Left renal pelvis (tissue), 4 donors: ENCODE results near the gene GRXCR1. TPM values are rescaled to one million over a fixed set of nuclear protein-coding genes. Genes with fewer than 3 reads are reported as not detected.

Experiments
- DNase-seq, 4 donors: peaks; one replicate each; pipeline ENCODE4 v3.0.0-alpha.2; 2013; ENCODE audit warnings: low read depth in 4 of 4, low spot score in 3 of 4
- polyA plus RNA-seq, 4 donors: library from polyadenylated mRNA; unstranded; fragments of 120-200 nt; gene quantifications; one replicate each; pipeline ENCODE4 v1.2.1, GENCODE V29; 2013; ENCODE audit not compliant: insufficient read length in 4 of 4

GRXCR1 gene
- polyA plus RNA-seq, result not detected

DNA sequence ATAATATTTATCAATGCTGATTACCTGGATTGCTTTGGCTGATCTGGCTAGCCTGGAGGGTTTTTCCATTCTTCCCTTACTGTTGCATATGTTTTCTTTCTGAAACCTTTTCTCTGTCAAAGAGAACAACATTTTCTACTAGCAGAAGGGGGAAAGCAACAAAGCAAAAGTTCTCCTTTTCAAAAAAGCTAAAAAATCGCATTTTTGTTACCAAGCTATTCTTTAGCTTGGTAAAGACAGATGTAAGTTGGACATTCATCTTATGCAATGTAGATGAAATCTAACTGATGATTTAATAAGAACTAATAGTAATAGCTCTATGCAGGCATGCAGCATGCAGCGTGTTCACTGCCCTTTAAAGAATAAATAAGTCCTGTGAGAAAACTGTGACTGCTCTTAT is at the start of gene GRXCR1:
Gene GRXCR1, plus strand, starts transcription at position 301 of the 400 bp plus-strand sequence. CDS start 554 bp downstream, outside the sequence.
- DNase-seq, result no peak

DNA sequence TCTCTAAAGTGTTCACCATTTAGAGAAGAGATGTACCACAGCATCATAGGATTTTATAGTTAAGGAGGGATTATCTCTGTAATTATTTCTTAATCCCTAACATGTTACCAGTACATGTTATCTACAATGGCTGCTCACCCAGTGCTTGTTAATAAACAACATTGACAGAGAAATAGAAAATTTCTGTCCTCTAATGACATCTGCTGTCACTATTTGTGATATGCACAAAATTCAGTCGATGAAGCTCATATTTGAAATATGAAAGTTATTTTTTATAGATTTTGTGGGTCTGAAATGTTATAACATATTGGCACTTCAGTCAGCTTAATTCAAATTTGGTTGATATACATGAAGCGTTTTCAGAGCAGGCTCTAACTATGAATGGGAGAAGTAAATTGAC is 48.8 kb upstream of the GRXCR1 start:
- no peak for DNase-seq

DNA sequence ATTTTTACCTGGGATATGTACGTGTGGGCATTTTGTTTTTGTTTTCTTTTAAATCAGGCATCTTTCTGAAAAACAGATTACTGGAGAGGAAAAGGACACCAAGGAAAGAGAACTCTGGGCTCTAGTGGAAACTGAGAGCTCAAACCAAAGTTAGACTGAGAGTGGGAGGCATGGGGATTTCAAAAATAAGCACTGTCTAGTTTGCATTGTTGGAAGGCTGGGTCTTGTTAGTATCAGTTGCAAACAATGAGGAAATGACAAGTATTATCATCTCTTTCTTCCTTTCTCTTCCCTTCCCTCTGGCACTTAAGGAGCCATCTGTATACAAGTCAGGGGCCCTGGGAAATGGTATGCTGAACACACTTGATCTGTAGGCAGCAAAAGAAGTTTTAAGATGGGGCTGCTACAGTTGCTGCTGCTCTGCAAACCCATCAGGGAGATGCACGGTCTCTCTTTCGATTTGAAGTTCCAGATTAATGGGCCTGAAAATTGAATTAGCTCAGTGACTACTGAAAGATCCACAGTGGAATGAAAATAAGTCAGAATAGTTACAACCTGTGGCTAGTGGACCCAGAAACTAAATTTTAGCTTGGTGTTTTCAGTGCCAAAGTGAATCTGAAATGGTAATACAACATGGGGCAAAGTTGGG is 48.0 kb upstream of the GRXCR1 start:
- no peak for DNase-seq

DNA sequence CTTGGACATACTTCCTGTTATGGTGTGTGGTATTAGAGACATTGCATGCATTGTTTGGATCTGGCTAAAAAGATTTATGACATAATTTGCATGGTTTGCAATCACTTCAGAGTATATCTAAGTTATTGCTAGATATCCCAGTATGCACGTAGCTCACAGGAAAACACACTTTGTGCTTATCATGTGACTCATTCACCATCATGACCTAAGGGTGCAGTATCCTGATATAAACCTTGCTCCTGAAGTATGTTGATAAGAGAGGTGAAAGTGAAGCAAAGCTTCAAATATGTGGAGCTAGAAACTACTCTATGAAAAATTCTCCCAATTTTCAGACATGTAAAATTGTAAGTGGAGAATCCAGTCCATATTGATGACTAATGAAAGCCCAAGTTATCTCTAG is 46.9 kb upstream of the GRXCR1 start:
- no peak for DNase-seq

DNA sequence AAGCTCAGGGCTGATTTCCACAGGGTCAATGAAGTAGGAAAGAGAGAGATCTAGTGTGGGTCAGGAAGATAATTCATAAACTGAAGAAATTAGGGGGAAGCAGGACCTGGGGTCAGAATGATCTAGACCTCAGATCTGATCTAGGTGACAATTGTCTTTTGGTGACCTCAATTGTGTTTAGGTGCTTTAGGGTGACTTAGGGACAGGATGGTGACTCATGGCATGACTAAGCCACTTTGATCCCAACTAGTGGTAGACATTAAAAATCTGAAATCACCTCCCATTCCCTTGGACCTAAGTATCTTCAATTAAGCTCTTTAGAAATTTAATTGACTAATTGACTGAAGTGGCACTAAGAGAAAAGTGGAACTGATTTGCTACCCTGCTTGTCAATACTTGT is 36.7 kb upstream of the GRXCR1 start:
- no peak for DNase-seq

DNA sequence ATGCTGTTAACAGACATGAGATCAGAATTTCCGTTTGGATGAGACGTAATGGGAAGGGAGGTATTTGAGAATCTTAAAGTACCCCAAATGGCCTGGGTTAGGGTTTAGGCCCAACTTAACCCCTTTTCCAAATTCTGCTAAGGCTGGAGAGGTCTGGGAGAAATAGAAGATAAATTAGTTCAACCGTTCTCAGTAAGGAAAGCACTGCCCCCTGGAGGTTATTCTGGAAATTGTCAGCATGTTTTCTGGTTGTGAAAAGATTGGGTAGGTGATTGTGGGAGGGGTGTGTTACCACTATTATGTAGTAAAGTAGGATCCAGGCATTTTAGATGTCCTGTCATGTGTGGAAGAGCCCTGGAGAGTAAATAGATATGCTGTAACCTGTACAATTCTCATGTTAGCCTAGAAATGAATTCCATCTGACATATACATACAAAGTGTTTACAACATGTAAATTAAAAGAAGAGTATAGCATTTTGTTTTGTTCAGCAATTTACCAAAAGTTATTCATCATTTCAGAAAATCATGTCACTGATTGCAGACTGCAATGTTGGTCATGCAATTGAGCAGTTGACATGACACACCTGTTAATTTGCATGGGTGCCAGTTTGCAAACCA is 26.8 kb upstream of the GRXCR1 start:
- DNase-seq, result peak; percentile 14 to 37 (median 32)

DNA sequence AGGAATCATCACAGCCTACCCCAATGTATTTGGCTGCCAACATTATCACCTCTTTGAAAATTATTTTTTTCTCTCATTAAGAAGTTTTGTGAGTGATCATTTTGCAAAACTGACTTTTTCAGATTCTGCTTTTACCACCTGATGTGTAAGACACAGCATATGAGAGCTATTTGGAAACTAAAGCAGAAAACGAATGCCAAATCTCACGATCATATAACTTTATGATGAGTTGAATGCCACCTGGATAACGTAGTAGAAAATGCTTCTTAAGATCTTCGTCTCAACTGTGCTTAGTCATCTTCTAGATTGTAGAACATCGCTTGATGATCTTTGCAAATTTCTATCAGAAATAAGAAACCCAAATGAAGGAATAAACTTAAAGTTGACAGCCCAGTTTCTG is 21.3 kb upstream of the GRXCR1 start:
- no peak for DNase-seq

DNA sequence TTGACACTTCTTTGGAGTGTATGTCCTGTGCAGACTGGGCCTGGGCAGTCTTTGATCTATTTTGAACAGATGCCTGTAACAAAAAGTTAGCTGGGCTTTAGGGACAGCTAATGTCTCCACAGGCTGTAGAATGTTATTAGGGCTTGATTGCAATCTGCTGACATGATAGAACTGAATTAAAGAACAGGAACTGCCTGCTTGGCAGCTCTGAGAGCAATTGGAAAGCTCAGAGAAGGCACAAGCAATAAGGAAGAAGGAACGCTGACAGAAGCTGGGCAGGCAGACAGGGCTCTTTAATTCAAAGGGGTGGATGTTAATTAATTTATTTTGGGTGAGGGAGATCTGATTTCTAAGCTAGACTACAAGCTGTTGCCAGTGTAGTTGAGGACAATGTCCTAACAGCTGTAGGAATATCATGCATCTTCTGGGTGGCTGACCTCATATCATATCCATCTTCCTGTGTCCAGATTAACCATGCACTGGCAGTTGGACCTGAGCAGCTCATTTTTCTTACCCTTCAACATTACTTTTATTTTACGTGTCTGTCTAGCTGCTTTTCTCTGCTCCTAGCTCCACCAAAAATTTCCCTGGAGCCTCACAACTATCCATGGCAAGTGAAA is 20.7 kb upstream of the GRXCR1 start:
- DNase-seq, result no peak

DNA sequence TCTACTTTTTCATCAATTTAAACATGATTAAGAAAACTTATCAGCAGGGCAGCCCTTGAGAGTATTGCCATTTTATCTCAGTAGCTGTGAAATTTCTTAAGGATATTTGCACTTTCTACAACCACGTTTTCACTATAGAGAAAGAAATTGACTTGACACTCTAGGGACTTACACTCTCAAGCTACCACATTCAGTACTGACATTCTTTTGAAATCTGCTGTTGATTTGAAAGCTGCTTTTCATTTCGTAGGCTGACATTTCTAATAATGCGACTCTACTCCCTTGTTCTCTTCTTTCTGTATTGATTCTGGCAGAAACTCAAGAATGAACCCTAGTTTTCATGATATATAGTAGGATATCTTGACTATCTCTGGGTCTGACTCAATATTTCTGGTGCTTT is 13.7 kb upstream of the GRXCR1 start:
- DNase-seq, result no peak

DNA sequence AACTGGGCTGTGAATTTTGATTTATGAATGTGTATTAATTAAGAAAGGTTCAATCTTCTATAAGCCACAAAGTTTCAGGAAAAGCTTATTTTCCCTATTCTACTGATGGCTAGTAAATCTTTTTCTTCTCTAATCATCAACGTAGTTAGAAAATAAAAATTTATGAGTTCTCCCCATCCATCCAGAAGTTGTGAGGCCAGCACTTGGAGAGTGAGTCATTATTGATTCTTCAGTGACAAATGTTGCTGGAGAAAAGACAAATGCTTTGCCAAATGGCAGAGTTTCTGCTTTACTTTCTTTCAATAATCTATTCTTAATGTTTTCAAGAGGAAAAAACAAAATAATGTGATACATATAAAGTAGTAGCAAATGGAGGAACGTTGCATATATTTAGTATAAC is 11.3 kb upstream of the GRXCR1 start:
- no peak for DNase-seq

DNA sequence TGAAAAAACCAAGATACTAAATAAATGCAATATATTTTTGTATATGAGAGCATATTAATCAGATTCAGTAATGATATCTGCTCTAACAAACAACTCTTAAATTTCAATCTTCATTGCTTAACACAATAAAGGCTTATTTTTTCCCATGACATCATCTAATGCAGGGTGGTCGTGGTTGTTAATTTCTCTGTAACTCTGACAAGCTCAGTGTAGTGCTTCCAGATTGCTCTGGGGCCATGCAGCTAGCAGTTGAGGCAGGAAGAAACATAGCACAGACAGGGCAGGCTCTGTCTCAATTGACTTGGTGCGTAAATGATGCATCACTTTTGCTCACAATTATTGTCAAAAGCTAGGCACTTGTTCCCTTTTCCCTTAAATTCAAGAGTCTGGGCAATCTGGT is 869 bp upstream of the GRXCR1 start:
- DNase-seq, result no peak

DNA sequence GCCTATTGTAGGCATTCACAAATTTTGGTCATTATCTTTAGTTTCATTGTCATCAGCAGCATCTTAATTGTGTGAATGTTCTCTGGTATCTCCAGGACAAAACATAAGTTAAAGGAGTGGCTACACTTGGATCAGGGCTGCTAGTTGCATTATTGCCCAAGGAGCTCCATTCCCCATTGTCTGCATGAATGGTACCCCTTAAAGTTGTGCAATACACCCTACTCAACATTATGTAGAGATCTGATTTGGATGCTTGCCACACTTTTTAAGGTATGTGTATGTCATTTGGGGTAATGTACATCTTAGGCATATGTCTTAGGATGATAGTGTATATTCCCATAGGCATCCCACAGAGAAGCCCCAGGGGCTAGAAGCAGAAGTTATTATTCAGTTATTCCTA is 2.9 kb downstream of the GRXCR1 start:
- no peak for DNase-seq

DNA sequence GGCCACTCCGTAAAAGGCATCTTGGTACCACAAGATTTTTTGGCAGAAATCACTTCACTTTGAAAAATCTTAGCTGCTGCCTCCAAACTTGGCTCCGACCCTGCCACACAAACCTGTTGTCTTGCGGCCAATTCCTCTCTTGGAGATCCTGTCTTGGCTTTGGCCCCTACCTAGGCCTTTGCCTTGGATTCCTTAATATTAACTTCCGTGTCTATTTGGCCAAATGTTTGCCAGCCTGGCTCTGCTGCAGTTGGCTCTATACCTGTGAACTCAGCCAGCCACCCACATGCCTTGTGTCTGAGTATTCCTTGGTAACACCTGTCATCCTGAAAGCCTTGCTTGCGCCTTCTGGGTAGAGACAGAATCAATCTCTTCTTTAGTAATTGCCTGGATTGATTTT is 12.5 kb downstream of the GRXCR1 start:
- DNase-seq, result no peak

DNA sequence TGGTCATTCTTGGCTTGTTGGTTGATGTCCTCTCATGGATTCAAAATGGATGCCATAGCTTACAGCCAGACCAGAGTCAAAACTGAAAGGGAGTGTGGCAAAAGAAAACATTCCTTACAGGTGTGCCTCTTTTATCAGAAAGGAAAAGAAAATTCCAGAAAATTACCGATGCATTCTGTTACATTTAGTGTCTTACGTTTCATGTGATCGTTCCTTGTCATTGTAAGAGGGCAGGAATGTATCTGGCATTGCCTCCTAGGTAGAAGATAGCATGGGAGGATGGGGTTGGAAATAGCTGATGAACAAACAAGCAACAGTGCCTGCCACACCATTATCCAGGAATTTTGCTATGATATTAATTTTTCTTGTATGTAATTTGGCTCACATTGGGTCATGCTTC is 13.1 kb downstream of the GRXCR1 start:
- no peak for DNase-seq

DNA sequence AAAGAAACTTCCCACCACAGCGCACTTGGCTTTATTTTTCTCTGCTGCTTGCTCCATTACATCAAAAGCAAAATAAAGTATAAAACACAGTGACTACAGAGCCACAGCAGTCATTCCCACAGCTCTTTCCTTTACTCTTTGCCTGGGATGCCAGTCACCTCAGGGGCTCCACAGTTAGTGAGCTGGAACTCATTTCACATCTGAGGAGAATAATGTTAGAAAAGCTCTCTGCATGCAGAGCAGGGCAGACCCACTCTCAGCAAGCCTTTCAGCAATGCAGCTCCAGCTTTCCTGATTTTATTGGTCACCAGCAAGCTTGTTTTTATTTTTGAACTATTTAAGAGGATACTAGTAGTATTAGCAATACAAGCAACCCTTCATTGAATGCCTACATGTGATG is 13.8 kb downstream of the GRXCR1 start:
- peak in 2 of 4 donors; percentile 8 to 30 for DNase-seq

DNA sequence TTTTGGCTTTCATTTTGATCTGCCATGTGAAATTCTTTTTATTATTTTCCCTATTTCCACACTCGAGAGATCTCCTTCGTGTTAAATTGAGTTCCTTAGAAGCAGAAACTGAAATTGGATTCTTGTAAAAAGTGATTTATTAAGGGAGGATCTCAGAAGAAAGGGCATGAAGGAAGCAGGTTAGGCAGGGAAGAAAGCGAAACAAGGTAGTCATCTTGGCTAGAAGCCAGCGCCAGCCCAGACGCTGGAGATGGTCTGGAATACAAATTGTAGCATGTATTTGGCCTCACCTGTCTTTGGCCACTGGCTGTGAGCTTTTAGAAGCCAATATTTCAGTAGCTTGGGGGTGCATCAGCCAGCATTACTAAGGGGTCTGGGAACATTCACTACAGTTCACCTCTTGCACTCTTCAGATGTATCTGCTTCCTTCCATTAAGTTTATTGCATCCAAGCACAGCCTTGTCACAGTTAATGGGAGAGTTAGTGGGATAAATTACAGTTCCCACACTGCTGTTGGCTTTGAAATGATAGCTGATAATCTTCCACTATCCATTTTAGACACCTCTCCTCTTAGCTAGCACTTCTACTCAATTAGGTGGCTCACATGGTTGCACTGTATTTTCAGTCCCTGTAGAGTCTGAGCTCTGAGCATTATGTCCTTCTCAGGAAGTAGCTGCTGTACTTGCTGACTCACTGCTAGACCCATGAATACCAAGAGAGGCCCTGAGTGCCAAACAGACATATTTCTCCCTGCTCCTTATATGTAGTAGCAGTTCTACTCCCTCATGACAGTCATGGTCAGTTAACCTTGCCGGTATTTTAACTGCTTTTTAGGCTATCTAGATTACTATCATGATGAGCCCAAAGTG is 14.6 kb downstream of the GRXCR1 start:
- DNase-seq, result peak; percentile 29 to 49 (median 34)

DNA sequence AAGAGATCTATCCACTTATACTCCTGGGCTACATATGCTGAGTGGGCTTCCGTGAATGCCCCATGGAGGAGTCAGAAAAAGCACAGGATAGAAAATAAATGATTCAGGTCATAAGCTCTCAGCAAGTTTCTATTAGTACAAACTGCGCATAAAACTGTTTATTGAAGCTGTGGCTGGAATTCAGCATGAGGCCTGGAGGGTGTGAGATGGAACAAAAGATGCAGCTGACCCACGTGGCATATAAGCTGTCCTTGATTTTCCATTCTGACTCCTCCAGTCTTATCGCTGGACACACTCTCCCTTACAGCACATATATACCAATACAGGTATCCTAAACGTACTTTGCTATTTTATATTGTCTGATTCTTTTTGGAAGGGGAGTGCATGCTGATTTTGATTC is 17.9 kb downstream of the GRXCR1 start:
- no peak for DNase-seq

DNA sequence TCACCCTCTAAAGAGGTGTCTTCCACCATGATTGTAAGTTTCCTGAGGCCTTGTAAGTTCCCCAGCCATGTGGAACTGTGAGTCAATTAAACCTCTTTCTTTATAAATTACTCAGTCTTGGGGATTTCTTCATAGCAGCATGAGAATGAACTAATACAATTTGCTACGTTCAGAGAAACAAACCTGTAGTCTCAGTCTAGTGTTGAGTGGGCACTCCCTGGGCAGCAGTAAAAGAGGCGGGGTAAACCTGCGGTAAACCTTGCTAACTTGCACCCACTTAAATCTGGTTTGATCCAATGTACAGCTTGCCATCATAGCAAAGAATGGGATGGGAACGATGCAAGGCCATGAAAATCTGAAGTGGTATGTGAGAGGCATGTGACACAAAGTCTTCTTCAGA is 22.4 kb downstream of the GRXCR1 start:
- no peak for DNase-seq

DNA sequence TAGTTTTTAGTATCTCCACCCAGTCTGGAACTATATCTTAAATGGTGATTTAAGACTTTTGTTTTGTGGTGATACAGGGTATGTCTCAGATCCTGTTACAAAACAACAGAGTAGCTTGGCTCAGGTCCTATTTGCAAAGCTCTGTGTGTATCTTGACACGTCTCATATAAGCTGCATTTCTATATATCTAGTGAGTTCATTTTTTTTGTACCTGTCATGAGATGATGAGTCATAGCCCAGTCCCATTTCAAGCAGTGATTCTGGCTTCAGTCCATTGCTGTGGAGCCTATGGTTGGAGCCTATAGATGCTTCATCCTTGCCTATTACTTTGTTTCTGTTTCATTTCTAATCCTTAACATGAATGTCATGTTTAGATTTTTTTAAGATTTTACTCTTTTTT is 23.0 kb downstream of the GRXCR1 start:
- DNase-seq, result no peak

DNA sequence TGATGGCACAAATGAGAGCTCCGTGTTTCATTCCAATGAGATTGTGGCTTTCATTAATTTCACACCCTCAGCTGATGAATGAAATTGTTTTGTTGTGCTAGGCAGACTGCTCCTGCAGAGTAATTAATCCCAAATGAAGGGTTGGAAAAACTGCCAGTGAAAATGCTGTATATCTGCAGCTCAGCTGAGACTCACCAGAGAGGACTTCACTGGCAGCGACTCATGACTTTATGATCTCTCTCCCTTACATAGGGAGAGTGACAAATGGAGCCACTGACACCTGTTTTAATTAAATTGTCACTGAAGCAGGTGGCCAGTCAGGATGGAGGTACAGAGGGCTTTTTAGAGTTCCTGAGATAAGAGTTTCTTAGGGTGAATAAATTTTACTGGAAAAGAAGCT is 24.8 kb downstream of the GRXCR1 start:
- DNase-seq, result no peak

DNA sequence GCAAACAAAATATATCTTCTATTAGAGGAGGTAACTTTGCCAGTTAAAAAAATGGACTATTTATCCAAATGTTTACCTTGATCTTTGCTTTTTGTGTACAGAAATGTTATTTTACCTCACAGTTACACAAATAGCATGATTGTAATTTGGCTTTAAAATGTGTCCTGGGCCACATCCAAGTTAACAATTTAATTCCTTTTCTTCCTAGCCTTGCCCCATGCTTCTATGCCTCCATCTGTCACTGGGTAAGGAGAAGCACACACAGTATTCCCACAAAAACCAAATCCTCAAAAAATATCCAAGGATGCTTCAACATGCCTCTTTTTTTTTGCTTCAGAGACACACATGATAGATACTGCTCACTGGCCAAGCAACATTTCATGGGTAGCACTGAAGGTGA is 30.9 kb downstream of the GRXCR1 start:
- DNase-seq, result no peak
